GM13977 (cell line): ENCODE measurements around the gene CLEC1A.
A peak's percentile ranks its signal among the peaks of the same experiment; 100 is the strongest.

Source experiments
- DNase-seq: peaks from one replicate; pipeline ENCODE4 v3.0.0; 2012; ENCODE audit warnings: low spot score
- in situ Hi-C: fragments of 300-500 bp; cut with MboI; formaldehyde crosslinking; loops from one replicate; pipeline ENCODE4 v1.12.0; 2022; ENCODE audit warnings: low sequenced_read_pairs, low pct_unique_long_range_greater_than_20kb, mixed read lengths, inconsistent platforms; ENCODE audit not compliant: unreplicated experiment
- TF ChIP-seq, protein P1 (sequence below): IDR thresholded peaks from 2 replicates; pipeline ENCODE4 v1.5.1; 2012; ENCODE audit warnings: mild to moderate bottlenecking, control low read depth; ENCODE audit not compliant: insufficient read depth; ENCODE audit errors: extremely low read depth, missing control alignments

CLEC1A gene, protein sequence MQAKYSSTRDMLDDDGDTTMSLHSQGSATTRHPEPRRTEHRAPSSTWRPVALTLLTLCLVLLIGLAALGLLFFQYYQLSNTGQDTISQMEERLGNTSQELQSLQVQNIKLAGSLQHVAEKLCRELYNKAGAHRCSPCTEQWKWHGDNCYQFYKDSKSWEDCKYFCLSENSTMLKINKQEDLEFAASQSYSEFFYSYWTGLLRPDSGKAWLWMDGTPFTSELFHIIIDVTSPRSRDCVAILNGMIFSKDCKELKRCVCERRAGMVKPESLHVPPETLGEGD

DNA sequence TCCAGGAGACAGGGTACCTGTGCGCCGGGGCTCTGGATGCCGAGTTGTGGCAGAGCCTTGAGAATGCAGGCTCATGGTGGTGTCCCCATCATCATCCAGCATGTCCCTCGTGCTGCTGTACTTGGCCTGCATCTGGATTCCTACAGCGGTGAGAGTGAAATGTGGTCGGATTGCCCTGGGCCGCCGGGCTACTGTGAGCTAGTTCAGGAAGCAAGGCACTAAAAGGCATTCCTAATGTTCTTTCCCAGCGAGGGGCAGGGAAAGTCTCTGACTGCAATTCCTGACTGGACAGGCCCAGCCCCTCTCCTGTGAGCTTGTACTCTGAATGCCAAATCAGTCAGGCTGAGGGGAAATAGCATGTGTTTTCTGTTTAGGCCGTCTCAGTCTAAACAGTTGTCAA lies at the start of gene CLEC1A:
Gene CLEC1A, minus strand, starts transcription at position 195 of the 400 bp plus-strand sequence. Its CDS starts 63 bp downstream, at position 132.
- in situ Hi-C loops = no loop called here
- TF ChIP-seq, protein P1, sequence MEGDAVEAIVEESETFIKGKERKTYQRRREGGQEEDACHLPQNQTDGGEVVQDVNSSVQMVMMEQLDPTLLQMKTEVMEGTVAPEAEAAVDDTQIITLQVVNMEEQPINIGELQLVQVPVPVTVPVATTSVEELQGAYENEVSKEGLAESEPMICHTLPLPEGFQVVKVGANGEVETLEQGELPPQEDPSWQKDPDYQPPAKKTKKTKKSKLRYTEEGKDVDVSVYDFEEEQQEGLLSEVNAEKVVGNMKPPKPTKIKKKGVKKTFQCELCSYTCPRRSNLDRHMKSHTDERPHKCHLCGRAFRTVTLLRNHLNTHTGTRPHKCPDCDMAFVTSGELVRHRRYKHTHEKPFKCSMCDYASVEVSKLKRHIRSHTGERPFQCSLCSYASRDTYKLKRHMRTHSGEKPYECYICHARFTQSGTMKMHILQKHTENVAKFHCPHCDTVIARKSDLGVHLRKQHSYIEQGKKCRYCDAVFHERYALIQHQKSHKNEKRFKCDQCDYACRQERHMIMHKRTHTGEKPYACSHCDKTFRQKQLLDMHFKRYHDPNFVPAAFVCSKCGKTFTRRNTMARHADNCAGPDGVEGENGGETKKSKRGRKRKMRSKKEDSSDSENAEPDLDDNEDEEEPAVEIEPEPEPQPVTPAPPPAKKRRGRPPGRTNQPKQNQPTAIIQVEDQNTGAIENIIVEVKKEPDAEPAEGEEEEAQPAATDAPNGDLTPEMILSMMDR = no peak
- DNase-seq = no peak

DNA sequence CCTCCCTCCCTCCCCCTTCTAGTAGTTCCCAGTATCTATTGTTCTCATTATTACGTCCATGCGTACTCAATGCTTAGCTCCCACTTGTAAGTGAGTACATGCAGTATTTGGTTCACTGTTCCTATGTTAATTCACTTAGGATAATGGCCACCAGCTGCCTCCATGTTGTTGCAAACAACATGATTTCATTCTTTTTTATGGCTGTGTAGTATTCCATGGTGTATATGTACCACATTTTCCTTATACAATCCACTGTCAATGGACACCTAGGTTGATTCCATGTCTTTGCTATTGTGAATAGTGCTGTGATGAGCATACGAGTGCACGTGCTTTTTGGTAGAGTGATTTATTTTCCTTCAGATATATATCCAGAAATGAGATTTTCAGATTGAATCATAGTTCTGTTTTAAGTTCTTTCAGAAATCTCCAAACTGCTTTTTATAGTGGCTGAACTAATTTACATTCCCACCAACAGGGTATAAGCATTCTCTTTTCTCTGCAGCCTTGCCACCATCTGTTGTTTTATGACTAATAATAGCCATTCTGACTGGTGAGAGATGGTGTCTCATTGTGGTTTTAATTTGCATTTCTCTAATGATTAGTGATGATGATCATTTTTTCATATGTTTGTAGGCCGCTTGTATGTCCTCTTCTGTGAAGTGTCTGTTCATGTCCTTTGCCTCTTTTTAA lies 49.1 kb upstream of the CLEC1A start:
- TF ChIP-seq, protein P1 = no peak
- in situ Hi-C loops = loop anchor here (10.0 to 25.0 kb wide), 2 partner anchors 111 to 403 kb away; partner anchors contain the start of gene CLEC9A
- DNase-seq = no peak

DNA sequence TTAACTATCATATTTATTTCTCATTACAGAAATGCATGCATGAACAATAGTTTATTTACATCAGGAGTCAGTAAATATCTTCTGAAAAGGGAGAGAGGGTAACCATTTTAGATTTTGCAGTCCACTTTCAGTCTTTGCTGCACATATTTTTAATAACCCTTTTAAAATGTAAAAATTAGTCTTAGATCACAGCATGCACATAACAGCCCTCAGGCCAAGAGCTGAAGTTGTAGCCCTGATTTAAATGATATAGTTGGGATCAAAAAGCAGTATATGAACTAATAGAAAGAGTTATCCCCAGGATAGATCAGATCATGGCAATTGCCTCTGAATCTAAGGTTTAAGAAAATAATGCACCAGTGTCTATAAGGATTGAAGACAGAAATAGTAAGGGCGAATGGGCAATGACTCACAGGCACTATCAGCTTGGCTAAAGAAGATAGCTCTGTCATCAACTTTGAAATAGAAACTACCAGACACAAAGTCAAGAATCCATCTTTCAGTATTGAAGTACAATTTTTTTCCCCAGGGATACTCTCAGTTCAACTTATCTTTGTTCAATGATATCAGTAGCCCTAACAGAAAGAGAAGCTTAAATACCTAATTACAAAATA lies 44.3 kb upstream of the CLEC1A start:
- in situ Hi-C loops = loop anchor here (10.0 to 25.0 kb wide), 2 partner anchors 106 to 398 kb away; partner anchors contain the start of gene CLEC9A
- TF ChIP-seq, protein P1 = no peak
- no peak for DNase-seq

DNA sequence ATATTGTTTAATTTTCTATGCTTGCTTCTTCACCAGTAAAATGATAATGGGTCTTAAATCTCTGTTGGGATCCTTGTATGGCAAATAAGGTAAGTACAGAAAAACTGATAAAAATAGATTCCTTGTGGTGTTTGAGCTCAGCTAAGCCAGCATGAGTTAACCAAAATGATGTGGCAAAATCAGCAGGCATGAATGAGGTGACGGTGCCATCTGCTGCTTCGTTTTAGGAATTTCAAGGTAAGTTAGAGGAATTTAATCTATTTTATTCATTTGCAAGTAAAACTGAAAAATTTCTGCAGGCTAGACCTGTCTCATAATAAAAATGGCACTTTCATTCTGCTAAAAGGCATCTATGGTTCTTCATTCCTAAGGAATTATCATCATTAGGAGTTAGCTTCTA lies 41.2 kb upstream of the CLEC1A start:
- in situ Hi-C loops = loop anchor here (10.0 to 25.0 kb wide), 2 partner anchors 103 to 395 kb away; partner anchors contain the start of gene CLEC9A
- TF ChIP-seq, protein P1 = peak; percentile 57
- DNase-seq = peak; percentile 38

DNA sequence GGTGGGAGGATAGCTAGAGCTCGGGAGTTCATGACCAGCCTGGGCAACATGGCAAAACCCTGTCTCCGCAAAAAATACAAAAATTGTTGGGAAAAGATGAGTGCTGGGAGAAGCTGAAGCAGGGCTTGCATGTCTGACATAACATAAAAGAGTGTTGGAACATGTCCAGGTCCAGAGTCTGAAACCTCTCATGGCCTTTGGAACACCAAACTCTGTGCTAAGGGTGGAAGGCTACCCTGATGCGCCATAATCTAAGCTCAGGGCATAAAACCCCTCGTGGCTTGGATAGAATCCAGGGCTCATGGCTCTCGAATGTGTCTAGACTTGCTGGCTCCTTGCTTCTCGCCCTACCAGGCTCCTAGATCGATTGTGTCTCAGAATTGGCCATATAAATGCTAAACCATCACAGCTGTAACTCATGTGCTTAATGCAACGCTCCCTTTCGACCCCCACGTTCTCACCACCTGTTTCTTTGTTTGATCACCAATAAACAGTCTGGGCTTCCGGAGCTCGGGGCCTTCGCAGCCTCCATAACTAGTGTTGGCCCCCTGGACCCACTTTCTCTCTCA lies 37.9 kb upstream of the CLEC1A start:
- DNase-seq = no peak
- in situ Hi-C loops = loop anchor here (25.0 kb wide), 1 partner anchor 99 kb away; the partner anchor contains the start of gene CLEC9A
- TF ChIP-seq, protein P1 = no peak

DNA sequence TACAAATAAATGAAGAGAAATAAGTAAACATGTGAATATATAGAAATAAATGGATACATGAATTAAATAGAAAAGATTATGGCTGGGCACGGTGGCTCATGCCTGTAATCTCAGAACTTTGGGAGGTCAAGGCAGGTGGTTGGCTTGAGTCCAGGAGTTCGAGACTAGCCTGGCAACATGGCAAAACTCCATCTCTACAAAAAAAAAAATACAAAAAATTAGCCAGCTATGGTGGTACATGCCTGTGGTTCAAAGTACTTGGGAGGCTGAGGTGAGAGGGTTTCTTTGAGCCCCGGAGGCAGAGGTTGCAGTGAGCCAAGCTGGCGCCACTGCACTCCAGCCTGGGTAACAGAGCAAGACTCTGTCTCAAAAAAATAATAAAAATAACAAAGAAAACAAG lies 36.3 kb upstream of the CLEC1A start:
- TF ChIP-seq, protein P1 = no peak
- DNase-seq = no peak
- in situ Hi-C loops = loop anchor here (25.0 kb wide), 1 partner anchor 98 kb away; the partner anchor contains the start of gene CLEC9A
